Fibroblast of lung (primary cell): ENCODE results near the gene CDYL.

Experiments used
- EZH2 ChIP-seq: IDR thresholded peaks from 2 replicates; pipeline ENCODE4 v1.5.1; 2012; ENCODE audit warnings: low read length, control low read depth, mild to moderate bottlenecking; ENCODE audit errors: missing control alignments
- TF ChIP-seq, protein P1 (sequence below), 2 donors: IDR thresholded peaks in 1 of 2; conservative IDR thresholded peaks in 1 of 2; 1 replicate in 1 of 2; 2 replicates in 1 of 2; pipeline ENCODE4 v1.5.1; 2011 to 2012; ENCODE audit warnings: low read length in 2 of 2, control low read depth in 1 of 2, inconsistent platforms in 1 of 2, low read depth in 1 of 2, mild to moderate bottlenecking in 1 of 2

DNA sequence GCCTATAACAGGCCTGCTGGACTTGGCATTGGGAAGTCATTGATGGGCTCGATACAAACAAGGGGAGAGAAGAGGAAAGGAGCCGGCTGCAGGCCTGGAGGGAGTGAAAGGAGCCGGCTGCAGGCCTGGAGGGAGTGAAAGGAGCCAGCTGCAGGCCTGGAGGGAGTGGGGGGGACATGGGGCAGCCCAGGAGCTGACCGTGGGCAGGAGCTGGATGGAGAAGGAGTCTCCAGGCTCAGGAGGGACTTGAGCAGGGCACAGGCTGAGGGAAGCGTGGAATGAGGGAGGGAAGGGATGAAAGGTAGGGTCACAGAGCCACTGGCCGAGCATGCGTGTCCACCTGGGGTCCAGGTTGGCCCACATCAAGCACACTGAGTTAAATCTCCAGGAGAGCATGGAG is 195.6 kb downstream of the CDYL start:
- TF ChIP-seq, protein P1, sequence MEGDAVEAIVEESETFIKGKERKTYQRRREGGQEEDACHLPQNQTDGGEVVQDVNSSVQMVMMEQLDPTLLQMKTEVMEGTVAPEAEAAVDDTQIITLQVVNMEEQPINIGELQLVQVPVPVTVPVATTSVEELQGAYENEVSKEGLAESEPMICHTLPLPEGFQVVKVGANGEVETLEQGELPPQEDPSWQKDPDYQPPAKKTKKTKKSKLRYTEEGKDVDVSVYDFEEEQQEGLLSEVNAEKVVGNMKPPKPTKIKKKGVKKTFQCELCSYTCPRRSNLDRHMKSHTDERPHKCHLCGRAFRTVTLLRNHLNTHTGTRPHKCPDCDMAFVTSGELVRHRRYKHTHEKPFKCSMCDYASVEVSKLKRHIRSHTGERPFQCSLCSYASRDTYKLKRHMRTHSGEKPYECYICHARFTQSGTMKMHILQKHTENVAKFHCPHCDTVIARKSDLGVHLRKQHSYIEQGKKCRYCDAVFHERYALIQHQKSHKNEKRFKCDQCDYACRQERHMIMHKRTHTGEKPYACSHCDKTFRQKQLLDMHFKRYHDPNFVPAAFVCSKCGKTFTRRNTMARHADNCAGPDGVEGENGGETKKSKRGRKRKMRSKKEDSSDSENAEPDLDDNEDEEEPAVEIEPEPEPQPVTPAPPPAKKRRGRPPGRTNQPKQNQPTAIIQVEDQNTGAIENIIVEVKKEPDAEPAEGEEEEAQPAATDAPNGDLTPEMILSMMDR (conservative IDR thresholded peaks at IDR 0.05 in 1 of 2, IDR thresholded peaks at IDR 0.05 in 1 of 2; ENCODE audit: low read depth in 1 of 2, low read length in 2 of 2): no peak
- TF ChIP-seq EZH2: no peak
